Lung (tissue), 12 donors: Measurements from ENCODE around the gene VSIG10L. TPM values are rescaled to one million over a fixed set of nuclear protein-coding genes. Genes with fewer than 3 reads are reported as not detected.
A peak's percentile ranks its signal among the peaks of the same experiment; 100 is the strongest.

ENCODE experiments used
- ATAC-seq: fragments of 200-7000 bp; cut with Tn5 transposase; one replicate; pipeline ENCODE4 v1.9.1; 2020; ENCODE audit warnings: moderate number of reproducible peaks; ENCODE audit not compliant: insufficient read depth, low FRiP score
- DNase-seq, 3 donors: peaks; one replicate each; pipeline ENCODE4 v3.0.0-alpha.2; 2013 to 2017
- H3K27ac ChIP-seq, 2 donors: one replicate each; pipeline ENCODE4 v1.5.1; 2013; ENCODE audit warnings: mild to moderate bottlenecking in 2 of 2, moderate library complexity in 2 of 2, control low read depth in 1 of 2, inconsistent platforms in 1 of 2, low read depth in 1 of 2, low read length in 1 of 2
- H3K27me3 ChIP-seq, 3 donors: one replicate each; pipeline ENCODE4 v1.5.1; 2013; ENCODE audit warnings: low read length in 2 of 3; ENCODE audit not compliant: control insufficient read depth in 3 of 3, insufficient read depth in 3 of 3
- H3K36me3 ChIP-seq, 4 donors: one replicate each; pipeline ENCODE4 v1.5.1; 2013; ENCODE audit warnings: low read length in 4 of 4, mild to moderate bottlenecking in 1 of 4, moderate library complexity in 1 of 4; ENCODE audit not compliant: control insufficient read depth in 4 of 4, insufficient read depth in 4 of 4
- H3K4me1 ChIP-seq, 5 donors: one replicate each; pipeline ENCODE4 v1.5.1; 2013; ENCODE audit warnings: low read length in 5 of 5, mild to moderate bottlenecking in 2 of 5, moderate library complexity in 1 of 5; ENCODE audit not compliant: control insufficient read depth in 5 of 5, insufficient read depth in 5 of 5
- H3K4me3 ChIP-seq: one replicate; pipeline ENCODE4 v1.5.1; 2013; ENCODE audit warnings: mild to moderate bottlenecking, control low read depth, moderate library complexity
- H3K9ac ChIP-seq, 2 donors: one replicate each; pipeline ENCODE4 v1.5.1; 2013; ENCODE audit warnings: low read length in 2 of 2, control low read depth in 1 of 2; ENCODE audit not compliant: insufficient read depth in 1 of 2
- H3K9me3 ChIP-seq, 4 donors: one replicate each; pipeline ENCODE4 v1.5.1; 2013; ENCODE audit warnings: low read length in 3 of 4, mild to moderate bottlenecking in 1 of 4, moderate library complexity in 1 of 4; ENCODE audit not compliant: control insufficient read depth in 4 of 4, insufficient read depth in 3 of 4
- CTCF ChIP-seq: IDR thresholded peaks from 2 replicates; pipeline ENCODE4 v1.5.1; 2012; ENCODE audit warnings: mild to moderate bottlenecking; ENCODE audit errors: control extremely low read depth, extremely low read depth
- WGBS, 2 donors: extraction: QIAGEN DNeasy Blood & Tissue Kit; methylation state at CpG; one replicate each; pipeline ENCODE4 v1.1.7; 2013; 5-methylcytosine and 5-hydroxymethylcytosine counted together
- polyA plus RNA-seq, 2 donors: library from polyadenylated mRNA; stranded (reverse); fragments of 200-250 nt; gene quantifications; one replicate each; pipeline ENCODE4 v1.2.1, GENCODE V29; 2013
- total RNA-seq, 2 donors: library from RNA; depleted of rRNA in 1 of 2; stranded (reverse); fragments of >200 nt in 1 of 2; gene quantifications; one replicate each; pipeline ENCODE4 v1.2.1, GENCODE V29; 2014 to 2021
- donor health status: control.
- donor health status: control.
- donor health status: Bipolar disorder and iron deficiency.
- donor health status: healthy.
- donor health status: DM: yes; HTN: yes; CAD: no.

VSIG10L gene
- total and polyA plus RNA-seq, 4 donors = 0.57 to 3.7 (median 2.4) TPM

DNA sequence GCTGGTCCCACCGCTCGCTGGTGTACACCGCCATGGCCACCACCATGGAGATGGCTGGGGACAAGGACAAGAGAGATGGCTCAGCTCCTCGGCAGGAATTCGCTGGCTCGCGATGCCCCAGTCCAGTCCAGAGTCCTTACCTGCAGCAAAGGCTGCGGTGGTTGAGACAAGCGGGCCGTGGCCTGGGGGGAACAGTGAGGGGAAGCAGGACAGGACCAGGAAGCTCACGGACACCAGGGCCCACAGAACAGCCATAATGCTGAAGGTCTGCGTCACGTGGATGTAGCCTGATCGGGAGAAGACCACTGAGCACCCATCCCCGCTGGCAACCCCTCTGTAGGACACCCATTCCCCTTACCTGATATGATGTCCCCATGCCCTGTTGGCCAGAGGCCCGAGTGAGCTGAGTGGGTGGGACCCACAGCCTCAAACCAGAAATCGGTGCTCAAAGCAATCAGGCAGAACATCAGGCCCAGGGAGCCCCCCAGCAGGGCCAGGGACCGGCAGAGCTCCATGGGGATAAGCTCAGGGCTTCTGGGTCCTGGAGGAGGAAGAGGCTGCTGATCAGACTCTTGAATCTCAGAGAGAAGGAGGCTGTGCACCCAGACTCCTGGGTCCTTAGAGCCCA lies 30.2 kb upstream of the VSIG10L start:
- peaks cover 0 to 8% (median 0%) of the 10 kb centered on the region in 5 donors for H3K4me1 ChIP-seq
- no peak for DNase-seq
- no peaks in the 10 kb centered on the region for H3K27me3 ChIP-seq
- no peak for ATAC-seq
- TF ChIP-seq CTCF = no peak
- H3K9ac ChIP-seq = no peak overlapping the region
- no peaks in the 10 kb centered on the region for H3K9me3 ChIP-seq
- no peak overlapping the region for H3K4me3 ChIP-seq
- no peaks in the 10 kb centered on the region for H3K36me3 ChIP-seq
- H3K27ac ChIP-seq = peak overlapping the region in 1 of 2 donors; percentile 0
- 63 to 74% methylated on average over 18 of the region's 18 CpGs for WGBS, 2 donors

- Histone ChIP-seq H3K9me3 (no peaks in the 10 kb centered on the region), H3K27me3 (no peaks in the 10 kb centered on the region), H3K4me3 (no peak overlapping the region), H3K27ac (no peak overlapping the region), H3K9ac (no peak overlapping the region), H3K36me3 (no peaks in the 10 kb centered on the region), H3K4me1 (peaks cover 0 to 13% (median 0%) of the 10 kb centered on the region in 5 donors)
- no peak for TF ChIP-seq CTCF
- 74 to 75% methylated on average over 8 of the region's 8 CpGs for WGBS, 2 donors
- ATAC-seq (no peak), DNase-seq (no peak)
These were observed 29.3 kb upstream of the VSIG10L start for GRCh38 chr19:51371186-51371690.

- peaks cover 0 to 21% (median under 1%) of the 10 kb centered on the region in 5 donors for H3K4me1 ChIP-seq
- 80 to 85% methylated on average over 4 of the region's 4 CpGs for WGBS, 2 donors
- DNase-seq (no peak), ATAC-seq (no peak)
- no peaks in the 10 kb centered on the region for H3K9me3 ChIP-seq
- H3K36me3 ChIP-seq = no peaks in the 10 kb centered on the region
- H3K27ac ChIP-seq = no peak overlapping the region
- H3K9ac ChIP-seq = no peak overlapping the region
- H3K27me3 ChIP-seq = no peaks in the 10 kb centered on the region
- no peak for TF ChIP-seq CTCF
- no peak overlapping the region for H3K4me3 ChIP-seq
These were observed 28.3 kb upstream of the VSIG10L start for GRCh38 chr19:51370230-51370629.
